Measurements from ENCODE around the gene PHF12. TPM values are rescaled to one million over a fixed set of nuclear protein-coding genes. Genes with fewer than 3 reads are reported as not detected.

Gene PHF12
- polyA plus RNA-seq, 1 donor: 27.7 TPM

- H3K9me3 ChIP-seq (ENCODE audit: control insufficient read depth, low read depth, low read length): no peaks in the 10 kb centered on the region
- no peak overlapping the region for H3K4me3 ChIP-seq (ENCODE audit: low read length)
- H3K27ac ChIP-seq (ENCODE audit: low read length): no peak overlapping the region
- no peak for DNase-seq
- peaks cover 8% of the 10 kb centered on the region for H3K4me1 ChIP-seq (ENCODE audit: control insufficient read depth, insufficient read depth, low read length)
- no peaks in the 10 kb centered on the region for H3K27me3 ChIP-seq (ENCODE audit: control insufficient read depth, insufficient read depth, low read length)
- WGBS (ENCODE audit: insufficient coverage, low lambda C conversion rate): no CpG with 5 or more reads among the region's 4 CpGs
- peaks cover 13% of the 10 kb centered on the region for H3K36me3 ChIP-seq (ENCODE audit: control insufficient read depth, insufficient read depth, low read length)
These were observed 5.1 kb downstream of the PHF12 start for GRCh38 chr17:28946239-28946638.

GRCh38 chr17:28944862-28945741, 6.2 kb downstream of the PHF12 start:
- 80% methylated on average over 1 of the region's 8 CpGs for WGBS (ENCODE audit: insufficient coverage, low lambda C conversion rate)
- Histone ChIP-seq H3K4me3 (ENCODE audit: low read length) (no peak overlapping the region), H3K4me1 (ENCODE audit: control insufficient read depth, insufficient read depth, low read length) (peaks cover 8% of the 10 kb centered on the region), H3K27ac (ENCODE audit: low read length) (no peak overlapping the region), H3K36me3 (ENCODE audit: control insufficient read depth, insufficient read depth, low read length) (peaks cover 18% of the 10 kb centered on the region), H3K9me3 (ENCODE audit: control insufficient read depth, low read depth, low read length) (no peaks in the 10 kb centered on the region), H3K27me3 (ENCODE audit: control insufficient read depth, insufficient read depth, low read length) (no peaks in the 10 kb centered on the region)
- DNase-seq: no peak

GRCh38 chr17:28944343-28944742, 7.0 kb downstream of the PHF12 start:
- Histone ChIP-seq H3K4me1 (ENCODE audit: control insufficient read depth, insufficient read depth, low read length) (peaks cover 8% of the 10 kb centered on the region), H3K27ac (ENCODE audit: low read length) (no peak overlapping the region), H3K4me3 (ENCODE audit: low read length) (no peak overlapping the region), H3K36me3 (ENCODE audit: control insufficient read depth, insufficient read depth, low read length) (peaks cover 21% of the 10 kb centered on the region), H3K27me3 (ENCODE audit: control insufficient read depth, insufficient read depth, low read length) (no peaks in the 10 kb centered on the region), H3K9me3 (ENCODE audit: control insufficient read depth, low read depth, low read length) (no peaks in the 10 kb centered on the region)
- 57% methylated on average over 1 of the region's 4 CpGs for WGBS (ENCODE audit: insufficient coverage, low lambda C conversion rate)
- no peak for DNase-seq

GRCh38 chr17:28942925-28943324, 8.4 kb downstream of the PHF12 start:
- no peaks in the 10 kb centered on the region for H3K27me3 ChIP-seq (ENCODE audit: control insufficient read depth, insufficient read depth, low read length)
- H3K36me3 ChIP-seq (ENCODE audit: control insufficient read depth, insufficient read depth, low read length): peaks cover 26% of the 10 kb centered on the region
- no peaks in the 10 kb centered on the region for H3K9me3 ChIP-seq (ENCODE audit: control insufficient read depth, low read depth, low read length)
- DNase-seq: no peak
- H3K4me3 ChIP-seq (ENCODE audit: low read length): no peak overlapping the region
- H3K27ac ChIP-seq (ENCODE audit: low read length): no peak overlapping the region
- H3K4me1 ChIP-seq (ENCODE audit: control insufficient read depth, insufficient read depth, low read length): peaks cover 5% of the 10 kb centered on the region
- WGBS (ENCODE audit: insufficient coverage, low lambda C conversion rate): 100% methylated on average over 1 of the region's 2 CpGs

GRCh38 chr17:28941251-28941650, 10.1 kb downstream of the PHF12 start:
- Histone ChIP-seq H3K9me3 (ENCODE audit: control insufficient read depth, low read depth, low read length) (no peaks in the 10 kb centered on the region), H3K4me3 (ENCODE audit: low read length) (no peak overlapping the region), H3K4me1 (ENCODE audit: control insufficient read depth, insufficient read depth, low read length) (no peaks in the 10 kb centered on the region), H3K27me3 (ENCODE audit: control insufficient read depth, insufficient read depth, low read length) (no peaks in the 10 kb centered on the region), H3K27ac (ENCODE audit: low read length) (no peak overlapping the region), H3K36me3 (ENCODE audit: control insufficient read depth, insufficient read depth, low read length) (peaks cover 28% of the 10 kb centered on the region)
- 40% methylated on average over 1 of the region's 1 CpG for WGBS (ENCODE audit: insufficient coverage, low lambda C conversion rate)
- no peak for DNase-seq

- no CpG with 5 or more reads among the region's 3 CpGs for WGBS (ENCODE audit: insufficient coverage, low lambda C conversion rate)
These were observed 10.6 kb downstream of the PHF12 start for GRCh38 chr17:28940675-28941074.

GRCh38 chr17:28940142-28940541, 11.2 kb downstream of the PHF12 start:
- Histone ChIP-seq H3K4me1 (ENCODE audit: control insufficient read depth, insufficient read depth, low read length) (no peaks in the 10 kb centered on the region), H3K9me3 (ENCODE audit: control insufficient read depth, low read depth, low read length) (no peaks in the 10 kb centered on the region), H3K36me3 (ENCODE audit: control insufficient read depth, insufficient read depth, low read length) (peaks cover 26% of the 10 kb centered on the region), H3K27me3 (ENCODE audit: control insufficient read depth, insufficient read depth, low read length) (no peaks in the 10 kb centered on the region), H3K4me3 (ENCODE audit: low read length) (no peak overlapping the region), H3K27ac (ENCODE audit: low read length) (no peak overlapping the region)
- 94% methylated on average over 2 of the region's 3 CpGs for WGBS (ENCODE audit: insufficient coverage, low lambda C conversion rate)
- no peak for DNase-seq

More at GRCh38 chr17:28940675-28941074, 10.6 kb downstream of the PHF12 start:
- DNase-seq: no peak
- Histone ChIP-seq H3K4me1 (ENCODE audit: control insufficient read depth, insufficient read depth, low read length) (no peaks in the 10 kb centered on the region), H3K27me3 (ENCODE audit: control insufficient read depth, insufficient read depth, low read length) (no peaks in the 10 kb centered on the region), H3K4me3 (ENCODE audit: low read length) (no peak overlapping the region), H3K9me3 (ENCODE audit: control insufficient read depth, low read depth, low read length) (no peaks in the 10 kb centered on the region), H3K27ac (ENCODE audit: low read length) (no peak overlapping the region), H3K36me3 (ENCODE audit: control insufficient read depth, insufficient read depth, low read length) (peaks cover 28% of the 10 kb centered on the region)

- H3K27ac ChIP-seq (ENCODE audit: low read length): no peak overlapping the region
- no peaks in the 10 kb centered on the region for H3K27me3 ChIP-seq (ENCODE audit: control insufficient read depth, insufficient read depth, low read length)
- H3K36me3 ChIP-seq (ENCODE audit: control insufficient read depth, insufficient read depth, low read length): peaks cover 25% of the 10 kb centered on the region
- H3K4me1 ChIP-seq (ENCODE audit: control insufficient read depth, insufficient read depth, low read length): no peaks in the 10 kb centered on the region
- no peak overlapping the region for H3K4me3 ChIP-seq (ENCODE audit: low read length)
- no peak for DNase-seq
- H3K9me3 ChIP-seq (ENCODE audit: control insufficient read depth, low read depth, low read length): no peaks in the 10 kb centered on the region
These were observed 12.8 kb downstream of the PHF12 start for GRCh38 chr17:28938552-28938951.

- Histone ChIP-seq H3K4me3 (ENCODE audit: low read length) (no peak overlapping the region), H3K27ac (ENCODE audit: low read length) (no peak overlapping the region), H3K36me3 (ENCODE audit: control insufficient read depth, insufficient read depth, low read length) (peaks cover 20% of the 10 kb centered on the region), H3K27me3 (ENCODE audit: control insufficient read depth, insufficient read depth, low read length) (no peaks in the 10 kb centered on the region), H3K4me1 (ENCODE audit: control insufficient read depth, insufficient read depth, low read length) (no peaks in the 10 kb centered on the region), H3K9me3 (ENCODE audit: control insufficient read depth, low read depth, low read length) (no peaks in the 10 kb centered on the region)
- no CpG with 5 or more reads among the region's 5 CpGs for WGBS (ENCODE audit: insufficient coverage, low lambda C conversion rate)
- DNase-seq: no peak
These were observed 14.1 kb downstream of the PHF12 start for GRCh38 chr17:28937044-28937729.

GRCh38 chr17:28935744-28936460, 15.4 kb downstream of the PHF12 start:
- Histone ChIP-seq H3K9me3 (ENCODE audit: control insufficient read depth, low read depth, low read length) (no peaks in the 10 kb centered on the region), H3K27me3 (ENCODE audit: control insufficient read depth, insufficient read depth, low read length) (no peaks in the 10 kb centered on the region), H3K4me1 (ENCODE audit: control insufficient read depth, insufficient read depth, low read length) (no peaks in the 10 kb centered on the region), H3K4me3 (ENCODE audit: low read length) (no peak overlapping the region), H3K27ac (ENCODE audit: low read length) (no peak overlapping the region), H3K36me3 (ENCODE audit: control insufficient read depth, insufficient read depth, low read length) (peaks cover 19% of the 10 kb centered on the region)
- 100% methylated on average over 2 of the region's 8 CpGs for WGBS (ENCODE audit: insufficient coverage, low lambda C conversion rate)
- DNase-seq: no peak

Data from large intestine (tissue), 3 donors.